GM21423 (cell line): ENCODE measurements around the gene AK1.
"Not testable (repeated sequence)": the region's sequence is repeated elsewhere in the genome, so short reads cannot be mapped to it uniquely, and the experiment has no call there.

Source experiments
- ATAC-seq: cut with Tn5 transposase; IDR thresholded peaks from one replicate; pipeline ENCODE4 v1.9.1; 2021; ENCODE audit warnings: mild to moderate bottlenecking, moderate library complexity; ENCODE audit not compliant: unreplicated experiment

AK1 gene

GRCh38 chr9:127852829-127853228 lies 24.6 kb downstream of the AK1 start:
- ATAC-seq = no peak

- ATAC-seq = no peak
Observed at GRCh38 chr9:127850286-127850830, 27.1 kb downstream of the AK1 start.

GRCh38 chr9:127848756-127849504 lies 28.5 kb downstream of the AK1 start:
- ATAC-seq = no peak

GRCh38 chr9:127847833-127848755 lies 29.4 kb downstream of the AK1 start:
- no peak for ATAC-seq

- no peak for ATAC-seq
Observed at GRCh38 chr9:127847178-127847510, 30.3 kb downstream of the AK1 start.

GRCh38 chr9:127846443-127847177 lies 30.9 kb downstream of the AK1 start:
- no peak for ATAC-seq

GRCh38 chr9:127845619-127846018 lies 31.9 kb downstream of the AK1 start:
- ATAC-seq = not testable (repeated sequence)

- ATAC-seq = no peak
Observed at GRCh38 chr9:127844821-127845359, 32.6 kb downstream of the AK1 start.

- ATAC-seq = no peak
Observed at GRCh38 chr9:127841087-127841835, 36.2 kb downstream of the AK1 start.

- ATAC-seq = no peak
Observed at GRCh38 chr9:127838375-127839078, 38.9 kb downstream of the AK1 start.

- ATAC-seq = no peak
Observed at GRCh38 chr9:127837346-127837745, 40.1 kb downstream of the AK1 start.

GRCh38 chr9:127836561-127836960 lies 40.9 kb downstream of the AK1 start:
- not testable (repeated sequence) for ATAC-seq

GRCh38 chr9:127835991-127836516 lies 41.4 kb downstream of the AK1 start:
- ATAC-seq = no peak

GRCh38 chr9:127833555-127833954 lies 43.9 kb downstream of the AK1 start:
- ATAC-seq = no peak

GRCh38 chr9:127832248-127832647 lies 45.2 kb downstream of the AK1 start:
- no peak for ATAC-seq

GRCh38 chr9:127829205-127829906 lies 48.1 kb downstream of the AK1 start:
- ATAC-seq = no peak

- ATAC-seq = no peak
Observed at GRCh38 chr9:127828262-127829031, 49.0 kb downstream of the AK1 start.
